ENCODE results near the gene LARP6. TPM values are rescaled to one million over a fixed set of nuclear protein-coding genes. Genes with fewer than 3 reads are reported as not detected.

Gene LARP6
- total RNA-seq, 1 donor from 2014 or later: 135 TPM

DNA sequence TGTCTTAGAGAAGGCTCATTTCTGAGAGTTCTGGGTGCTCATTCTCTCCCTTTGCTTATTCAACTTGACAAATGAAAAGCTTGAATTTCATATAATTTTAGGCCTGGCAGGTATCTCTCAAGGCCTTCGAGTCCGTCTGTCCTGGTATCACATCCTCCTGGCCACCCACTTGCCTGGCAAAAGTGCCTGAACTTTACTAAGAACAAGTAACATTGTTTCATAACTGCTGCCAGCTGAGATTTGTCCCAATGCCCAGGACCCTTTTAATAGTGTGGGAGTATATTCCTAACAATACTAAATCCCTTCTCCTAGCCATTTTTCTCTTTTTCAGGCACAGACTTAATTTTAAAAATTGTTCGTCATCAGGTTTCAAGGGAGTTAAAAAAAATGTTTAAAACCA, 18.1 kb downstream of the LARP6 start:
- H3K4me1 Mint-ChIP-seq (ENCODE audit: low read depth): peaks cover 70% of the 10 kb centered on the region
- no peaks in the 10 kb centered on the region for H3K9me3 Mint-ChIP-seq (ENCODE audit: low read depth)
- H3K36me3 Mint-ChIP-seq (ENCODE audit: low read depth): peaks cover 41% of the 10 kb centered on the region
- peak overlapping the region; percentile 98 for H3K27ac Mint-ChIP-seq (ENCODE audit: unreplicated experiment)
- no peak for DNase-seq (ENCODE audit: low spot score)
- H3K4me3 Mint-ChIP-seq (ENCODE audit: unreplicated experiment): no peak overlapping the region
- no peaks in the 10 kb centered on the region for H3K27me3 Mint-ChIP-seq (ENCODE audit: low read depth)
- TF ChIP-seq, protein P1, sequence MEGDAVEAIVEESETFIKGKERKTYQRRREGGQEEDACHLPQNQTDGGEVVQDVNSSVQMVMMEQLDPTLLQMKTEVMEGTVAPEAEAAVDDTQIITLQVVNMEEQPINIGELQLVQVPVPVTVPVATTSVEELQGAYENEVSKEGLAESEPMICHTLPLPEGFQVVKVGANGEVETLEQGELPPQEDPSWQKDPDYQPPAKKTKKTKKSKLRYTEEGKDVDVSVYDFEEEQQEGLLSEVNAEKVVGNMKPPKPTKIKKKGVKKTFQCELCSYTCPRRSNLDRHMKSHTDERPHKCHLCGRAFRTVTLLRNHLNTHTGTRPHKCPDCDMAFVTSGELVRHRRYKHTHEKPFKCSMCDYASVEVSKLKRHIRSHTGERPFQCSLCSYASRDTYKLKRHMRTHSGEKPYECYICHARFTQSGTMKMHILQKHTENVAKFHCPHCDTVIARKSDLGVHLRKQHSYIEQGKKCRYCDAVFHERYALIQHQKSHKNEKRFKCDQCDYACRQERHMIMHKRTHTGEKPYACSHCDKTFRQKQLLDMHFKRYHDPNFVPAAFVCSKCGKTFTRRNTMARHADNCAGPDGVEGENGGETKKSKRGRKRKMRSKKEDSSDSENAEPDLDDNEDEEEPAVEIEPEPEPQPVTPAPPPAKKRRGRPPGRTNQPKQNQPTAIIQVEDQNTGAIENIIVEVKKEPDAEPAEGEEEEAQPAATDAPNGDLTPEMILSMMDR (IDR thresholded peaks at IDR 0.05): no peak

DNA sequence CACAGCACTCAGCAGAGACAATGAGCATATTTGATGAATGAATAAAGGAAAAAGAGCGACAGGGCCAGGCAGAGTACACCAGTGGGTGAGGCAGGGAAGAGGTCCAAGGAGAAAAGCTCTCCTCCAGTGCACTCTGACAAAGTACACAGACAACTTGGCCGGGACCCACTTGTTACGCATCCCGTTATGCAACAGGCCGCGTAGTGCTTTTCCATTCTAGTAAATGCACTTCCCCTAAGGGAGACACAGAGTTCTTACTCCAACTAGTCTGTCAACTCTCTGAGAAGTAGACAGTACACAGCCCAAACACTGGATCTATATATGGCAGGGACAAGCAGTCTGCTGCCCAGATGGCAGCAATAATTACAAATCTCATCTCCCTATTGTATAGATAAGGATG, 18.5 kb downstream of the LARP6 start:
- TF ChIP-seq, protein P1 (IDR thresholded peaks at IDR 0.05): no peak
- Mint-ChIP-seq H3K36me3 (ENCODE audit: low read depth) (peaks cover 38% of the 10 kb centered on the region), H3K27me3 (ENCODE audit: low read depth) (no peaks in the 10 kb centered on the region), H3K4me1 (ENCODE audit: low read depth) (peaks cover 74% of the 10 kb centered on the region), H3K9me3 (ENCODE audit: low read depth) (no peaks in the 10 kb centered on the region), H3K4me3 (ENCODE audit: unreplicated experiment) (no peak overlapping the region), H3K27ac (ENCODE audit: unreplicated experiment) (peak overlapping the region; percentile 98)
- no peak for DNase-seq (ENCODE audit: low spot score)

DNA sequence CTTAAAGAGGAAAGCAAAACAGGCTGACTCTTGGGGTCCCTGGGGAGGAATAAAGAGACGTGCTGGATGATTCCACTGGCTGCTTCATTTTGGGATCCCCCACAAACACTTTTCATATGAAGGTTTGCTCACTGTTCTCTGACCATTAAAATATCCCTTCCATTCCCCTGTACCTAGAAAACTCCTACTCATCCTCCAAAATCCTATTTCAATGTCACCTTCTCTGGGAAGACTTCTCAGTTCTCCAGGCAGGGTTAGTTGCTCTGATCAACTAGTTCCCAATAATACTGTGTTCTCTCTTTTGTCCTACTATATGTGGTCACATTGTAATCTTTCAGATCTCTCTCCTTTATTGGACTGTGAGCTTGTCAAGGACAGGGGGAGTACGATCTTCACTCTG, 19.0 kb downstream of the LARP6 start:
- Mint-ChIP-seq H3K36me3 (ENCODE audit: low read depth) (peaks cover 37% of the 10 kb centered on the region), H3K9me3 (ENCODE audit: low read depth) (no peaks in the 10 kb centered on the region), H3K27me3 (ENCODE audit: low read depth) (no peaks in the 10 kb centered on the region), H3K27ac (ENCODE audit: unreplicated experiment) (peak overlapping the region; percentile 98), H3K4me1 (ENCODE audit: low read depth) (peaks cover 73% of the 10 kb centered on the region), H3K4me3 (ENCODE audit: unreplicated experiment) (no peak overlapping the region)
- TF ChIP-seq, protein P1 (IDR thresholded peaks at IDR 0.05): no peak
- DNase-seq (ENCODE audit: low spot score): no peak

DNA sequence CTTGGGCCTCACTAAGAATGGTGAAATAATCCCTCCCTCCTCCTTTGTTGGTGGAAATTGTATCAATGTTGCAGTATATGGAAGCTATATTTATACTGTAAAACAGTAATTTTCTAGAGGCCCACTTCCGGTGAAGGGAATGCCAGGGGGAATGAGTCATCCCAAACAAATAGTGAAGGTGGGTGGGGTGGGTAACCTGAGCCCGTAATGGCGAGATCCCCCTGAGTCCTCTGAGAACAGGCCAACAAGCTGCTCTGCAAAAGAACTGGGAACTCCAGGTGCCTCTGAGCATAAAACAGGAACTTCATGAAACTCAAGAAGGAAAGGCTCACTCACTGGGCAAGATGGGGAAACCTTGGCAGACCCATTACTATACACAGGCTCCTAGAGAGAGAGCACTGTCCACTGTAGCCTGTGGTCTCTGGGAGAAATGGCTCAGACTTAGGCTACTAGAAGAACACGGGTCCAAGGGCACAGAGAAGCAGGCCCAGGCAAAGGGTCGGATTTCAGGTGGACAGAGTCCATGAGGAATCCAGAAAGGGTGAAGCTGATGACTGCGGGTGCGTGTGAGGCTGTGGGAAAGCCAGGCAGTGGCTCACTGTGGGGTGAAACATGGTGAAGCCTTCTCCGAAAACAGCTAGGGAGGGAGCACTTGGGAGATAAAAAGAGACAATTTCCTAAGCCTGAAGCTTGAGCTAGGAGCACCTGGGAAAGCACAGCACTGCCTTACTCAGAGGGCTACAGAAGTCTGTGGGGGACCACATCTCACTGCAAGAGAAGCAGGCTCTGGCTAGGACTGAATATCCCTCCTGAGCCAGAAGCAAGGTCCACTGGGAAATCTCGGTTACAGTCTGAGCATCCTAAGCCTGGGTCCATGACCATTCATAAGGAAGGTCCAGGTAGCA, 19.8 kb downstream of the LARP6 start:
- Mint-ChIP-seq H3K4me1 (ENCODE audit: low read depth) (peaks cover 71% of the 10 kb centered on the region), H3K4me3 (ENCODE audit: unreplicated experiment) (peak overlapping the region; percentile 28), H3K9me3 (ENCODE audit: low read depth) (no peaks in the 10 kb centered on the region), H3K36me3 (ENCODE audit: low read depth) (peaks cover 39% of the 10 kb centered on the region), H3K27me3 (ENCODE audit: low read depth) (no peaks in the 10 kb centered on the region), H3K27ac (ENCODE audit: unreplicated experiment) (peak overlapping the region; percentile 98)
- no peak for DNase-seq (ENCODE audit: low spot score)
- TF ChIP-seq, protein P1 (IDR thresholded peaks at IDR 0.05): no peak

DNA sequence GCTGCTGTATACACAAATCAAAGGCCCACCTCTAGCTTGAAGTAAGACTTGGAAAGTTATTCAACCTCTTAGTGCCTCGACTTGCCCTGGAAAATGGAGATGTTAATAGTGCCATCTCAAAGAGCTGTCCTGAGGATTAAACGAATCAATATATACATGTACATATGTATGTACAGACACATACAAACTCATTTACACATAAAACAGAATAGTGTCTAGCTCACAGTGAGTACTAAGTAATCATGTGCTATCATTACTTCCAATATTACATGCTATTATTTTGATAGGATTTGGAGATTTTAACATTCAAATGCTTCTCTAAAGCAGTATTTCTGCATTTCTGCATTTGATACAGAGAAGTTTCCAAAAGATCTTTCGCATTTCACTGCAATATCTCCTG, 20.5 kb downstream of the LARP6 start:
- H3K27ac Mint-ChIP-seq (ENCODE audit: unreplicated experiment): peak overlapping the region; percentile 98
- no peak for DNase-seq (ENCODE audit: low spot score)
- TF ChIP-seq, protein P1 (IDR thresholded peaks at IDR 0.05): no peak
- H3K4me3 Mint-ChIP-seq (ENCODE audit: unreplicated experiment): no peak overlapping the region
- no peaks in the 10 kb centered on the region for H3K27me3 Mint-ChIP-seq (ENCODE audit: low read depth)
- H3K9me3 Mint-ChIP-seq (ENCODE audit: low read depth): no peaks in the 10 kb centered on the region
- peaks cover 71% of the 10 kb centered on the region for H3K4me1 Mint-ChIP-seq (ENCODE audit: low read depth)
- H3K36me3 Mint-ChIP-seq (ENCODE audit: low read depth): peaks cover 39% of the 10 kb centered on the region
